Ectodermal cell (in vitro differentiated cells): ENCODE results near the gene HOXD3.
A peak's percentile ranks its signal among the peaks of the same experiment; 100 is the strongest.

ENCODE experiments used
- H3K27ac ChIP-seq: 2 replicates; pipeline ENCODE4 v1.7.0; 2013; ENCODE audit warnings: mild to moderate bottlenecking, low read depth, low read length; ENCODE audit not compliant: insufficient read depth, poor library complexity, severe bottlenecking
- H3K27me3 ChIP-seq: 2 replicates; pipeline ENCODE4 v1.7.0; 2013; ENCODE audit warnings: mild to moderate bottlenecking, low read length; ENCODE audit not compliant: insufficient read depth, control insufficient read depth, poor library complexity, severe bottlenecking
- H3K36me3 ChIP-seq: one replicate; pipeline ENCODE4 v1.7.0; 2013; ENCODE audit warnings: low read length; ENCODE audit not compliant: control insufficient read depth, insufficient read depth
- H3K4me1 ChIP-seq: one replicate; pipeline ENCODE4 v1.7.0; 2013; ENCODE audit warnings: low read length; ENCODE audit not compliant: control insufficient read depth, insufficient read depth
- H3K4me3 ChIP-seq: 2 replicates; pipeline ENCODE4 v1.7.0; 2013; ENCODE audit warnings: low read depth, low read length, control low read depth; ENCODE audit not compliant: insufficient read depth
- H3K9me3 ChIP-seq: 2 replicates; pipeline ENCODE4 v1.7.0; 2013; ENCODE audit warnings: mild to moderate bottlenecking, low read length, moderate library complexity; ENCODE audit not compliant: control insufficient read depth
- WGBS, 2 experiments: methylation state at CpG; one replicate each; pipeline ENCODE4 v1.1.7; 2013; ENCODE audit warnings: missing lambda C conversion rate in 2 of 2; 5-methylcytosine and 5-hydroxymethylcytosine counted together

The HOXD3 gene

GRCh38 chr2:176122052-176122682 lies 34.9 kb upstream of the HOXD3 start:
- no peaks in the 10 kb centered on the region for H3K36me3 ChIP-seq
- WGBS, 2 experiments = 1 to 2% methylated on average over 44 of the region's 47 CpGs
- peaks cover 100% of the 10 kb centered on the region for H3K27me3 ChIP-seq
- no peak overlapping the region for H3K27ac ChIP-seq
- peak overlapping the region; percentile 24 for H3K4me3 ChIP-seq
- no peaks in the 10 kb centered on the region for H3K9me3 ChIP-seq
- no peaks in the 10 kb centered on the region for H3K4me1 ChIP-seq

- no peaks in the 10 kb centered on the region for H3K36me3 ChIP-seq
- 1% methylated on average over 84 of the region's 84 CpGs for WGBS, 2 experiments
- no peak within 1 kb of the TSS for H3K27ac ChIP-seq
- H3K4me3 ChIP-seq = peak within 1 kb of the TSS; percentile 24
- no peaks in the 10 kb centered on the region for H3K4me1 ChIP-seq
- peaks cover 100% of the 10 kb centered on the region for H3K27me3 ChIP-seq
- no peaks in the 10 kb centered on the region for H3K9me3 ChIP-seq
Observed at GRCh38 chr2:176122683-176123410, 34.3 kb upstream of the HOXD3 start, which contains the start of gene HOXD9. TSS of gene HOXD9 (plus strand) at chr2:176122719. CDS start at chr2:176122769, 50 bp downstream.

GRCh38 chr2:176123411-176124109 lies 33.5 kb upstream of the HOXD3 start:
- H3K4me1 ChIP-seq = no peaks in the 10 kb centered on the region
- H3K4me3 ChIP-seq = no peak overlapping the region
- H3K27ac ChIP-seq = no peak overlapping the region
- H3K36me3 ChIP-seq = no peaks in the 10 kb centered on the region
- H3K9me3 ChIP-seq = no peaks in the 10 kb centered on the region
- 3 to 6% methylated on average over 40 of the region's 40 CpGs for WGBS, 2 experiments
- peaks cover 100% of the 10 kb centered on the region for H3K27me3 ChIP-seq

- H3K27ac ChIP-seq = no peak overlapping the region
- no peaks in the 10 kb centered on the region for H3K9me3 ChIP-seq
- H3K27me3 ChIP-seq = peaks cover 100% of the 10 kb centered on the region
- no peaks in the 10 kb centered on the region for H3K4me1 ChIP-seq
- 16 to 18% methylated on average over 34 of the region's 34 CpGs for WGBS, 2 experiments
- H3K4me3 ChIP-seq = no peak overlapping the region
- H3K36me3 ChIP-seq = no peaks in the 10 kb centered on the region
Observed at GRCh38 chr2:176124110-176124946, 32.8 kb upstream of the HOXD3 start.

GRCh38 chr2:176124947-176125771 lies 31.9 kb upstream of the HOXD3 start:
- H3K9me3 ChIP-seq = no peaks in the 10 kb centered on the region
- peaks cover 100% of the 10 kb centered on the region for H3K27me3 ChIP-seq
- 15 to 22% methylated on average over 8 to 9 of the region's 9 CpGs for whole genome bisulfite sequencing, 2 experiments
- H3K4me1 ChIP-seq = peaks cover under 1% of the 10 kb centered on the region
- H3K36me3 ChIP-seq = no peaks in the 10 kb centered on the region
- H3K27ac ChIP-seq = no peak overlapping the region
- H3K4me3 ChIP-seq = no peak overlapping the region

GRCh38 chr2:176125772-176126054 lies 31.4 kb upstream of the HOXD3 start:
- Histone ChIP-seq H3K27me3 (peaks cover 100% of the 10 kb centered on the region), H3K36me3 (no peaks in the 10 kb centered on the region), H3K4me3 (no peak overlapping the region), H3K9me3 (no peaks in the 10 kb centered on the region), H3K4me1 (peaks cover 4% of the 10 kb centered on the region), H3K27ac (no peak overlapping the region)
- 18 to 21% methylated on average over 6 of the region's 6 CpGs for WGBS, 2 experiments

GRCh38 chr2:176126929-176127773 lies 30.0 kb upstream of the HOXD3 start:
- Histone ChIP-seq H3K4me1 (peaks cover 4% of the 10 kb centered on the region), H3K36me3 (no peaks in the 10 kb centered on the region), H3K9me3 (no peaks in the 10 kb centered on the region), H3K4me3 (no peak overlapping the region), H3K27ac (no peak overlapping the region), H3K27me3 (peaks cover 100% of the 10 kb centered on the region)
- WGBS, 2 experiments = 4 to 21% methylated on average over 5 to 7 of the region's 13 CpGs

GRCh38 chr2:176127774-176128072 lies 29.4 kb upstream of the HOXD3 start:
- H3K9me3 ChIP-seq = no peaks in the 10 kb centered on the region
- peaks cover 100% of the 10 kb centered on the region for H3K27me3 ChIP-seq
- H3K4me3 ChIP-seq = no peak overlapping the region
- WGBS, 2 experiments = 32 to 34% methylated on average over 4 of the region's 4 CpGs
- peaks cover 4% of the 10 kb centered on the region for H3K4me1 ChIP-seq
- no peaks in the 10 kb centered on the region for H3K36me3 ChIP-seq
- no peak overlapping the region for H3K27ac ChIP-seq
